SU-DHL-6 (cell line): Measurements from ENCODE around the gene PRKCD.

Experiments used
- CTCF ChIP-seq: fragments of 200-600 bp; sonication (generic); IDR thresholded peaks from one replicate; pipeline ENCODE4 v1.5.1; 2017; ENCODE audit warnings: antibody characterized with exemption, mild to moderate bottlenecking, low read length, moderate library complexity; ENCODE audit not compliant: insufficient read depth, poor library complexity, severe bottlenecking
- EZH2phosphoT487 ChIP-seq: fragments of 200-600 bp; sonication (generic), shearing (Covaris generic); conservative IDR thresholded peaks from 2 replicates; pipeline ENCODE4 v1.6.1; 2018; ENCODE audit warnings: mild to moderate bottlenecking, antibody characterized with exemption, low read length, moderate library complexity, mixed read lengths

DNA sequence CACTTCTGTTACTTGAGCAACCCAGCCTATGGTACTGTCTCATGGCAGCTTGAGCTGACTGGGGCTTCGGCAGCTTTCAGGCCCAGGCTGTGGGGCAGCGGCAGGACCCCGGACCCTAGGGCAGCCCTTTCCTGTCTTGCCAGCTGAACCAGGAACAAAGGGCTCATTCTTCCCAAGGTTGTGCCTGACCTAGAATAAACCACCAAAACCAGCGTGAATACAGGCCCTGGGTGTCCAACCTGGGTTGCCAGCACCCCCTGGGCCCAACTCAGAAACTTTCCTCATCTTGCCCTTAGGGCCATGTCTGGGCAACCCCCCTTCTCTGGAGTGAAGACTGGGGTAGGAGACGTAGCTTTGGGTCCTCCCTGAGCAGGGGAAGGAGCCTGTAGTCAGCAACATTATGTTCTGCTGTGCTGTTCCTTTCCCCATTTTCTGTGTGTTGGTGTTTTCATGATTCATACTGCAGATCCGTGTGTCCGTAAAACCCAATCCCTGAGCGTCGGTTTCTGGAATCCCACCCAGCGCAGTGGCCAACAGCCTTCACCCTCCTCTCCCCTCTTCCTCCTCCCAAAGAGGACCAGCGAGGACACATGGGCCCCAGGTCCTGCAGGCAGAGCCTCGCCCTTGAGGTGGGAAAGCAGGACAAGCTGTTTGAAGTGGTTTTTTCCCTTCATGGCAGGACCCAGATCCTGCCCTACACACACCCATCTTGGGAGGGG, 61.3 kb downstream of the PRKCD start:
- TF ChIP-seq CTCF, result no peak
- TF ChIP-seq EZH2phosphoT487, result no peak
